Measurements from ENCODE around the gene ACTL8. TPM values are rescaled to one million over a fixed set of nuclear protein-coding genes. Genes with fewer than 3 reads are reported as not detected.

The ACTL8 gene
- total RNA-seq, 1 experiment from 2014 or later = 0.20 TPM

DNA sequence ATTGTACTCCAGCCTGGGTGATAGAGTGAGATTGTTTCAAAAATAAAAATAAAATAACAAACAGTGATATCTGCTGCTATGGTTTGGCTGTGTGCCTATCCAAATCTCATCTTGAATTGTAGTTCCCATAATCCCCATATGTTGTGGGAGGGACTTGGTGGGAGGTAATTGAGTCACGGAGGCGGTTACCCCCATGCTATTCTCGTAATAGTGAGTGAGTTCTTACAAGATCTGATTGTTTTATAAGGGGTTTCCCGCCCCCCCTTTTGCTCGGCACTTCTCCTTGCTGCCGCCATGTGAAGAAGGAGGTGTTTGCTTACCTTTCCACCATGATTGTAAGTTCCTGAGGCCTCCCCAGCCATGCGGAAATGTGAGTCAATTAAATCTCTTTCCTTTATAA is 47.8 kb downstream of the ACTL8 start:
- no peak for DNase-seq (ENCODE audit: low spot score)

DNA sequence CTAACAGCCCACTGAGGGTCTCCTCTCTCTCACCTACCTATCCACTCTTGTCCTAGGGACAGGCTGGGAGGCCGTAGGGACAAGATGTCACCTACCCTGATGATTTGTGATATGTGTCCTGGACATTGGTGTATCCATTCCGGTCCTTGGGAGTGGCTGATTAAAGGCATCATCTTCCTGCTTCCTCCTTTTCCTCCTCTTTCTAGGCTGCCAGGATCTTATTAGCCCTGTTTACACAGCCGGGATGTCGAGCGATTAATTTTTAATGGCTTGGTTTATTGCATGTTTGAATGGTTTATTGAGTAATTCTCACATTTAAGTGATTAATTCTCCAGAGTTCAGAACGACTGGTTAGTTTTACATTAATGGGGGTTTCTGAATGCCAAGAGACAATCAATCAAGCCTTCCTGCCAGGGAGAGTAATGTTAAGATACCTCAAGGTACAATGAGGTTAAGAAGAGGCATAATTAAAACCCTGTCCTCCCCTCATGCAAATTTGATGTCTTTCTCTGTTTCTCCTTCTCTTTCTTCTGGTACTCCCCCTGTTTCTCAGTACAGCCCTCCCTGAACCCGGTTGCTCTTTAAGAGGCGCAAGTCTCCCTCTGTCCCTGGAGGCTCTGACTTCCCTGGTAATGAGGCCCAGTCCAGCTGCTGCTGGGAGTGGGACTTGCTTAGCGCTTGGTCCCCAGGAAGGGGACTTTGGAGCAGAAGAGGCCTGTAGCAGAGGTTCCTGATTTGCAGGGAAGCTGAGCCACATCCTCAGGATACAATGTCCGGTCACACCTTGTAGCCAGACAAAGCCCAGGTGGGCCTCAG is 50.9 kb downstream of the ACTL8 start:
- no peak for DNase-seq (ENCODE audit: low spot score)

DNA sequence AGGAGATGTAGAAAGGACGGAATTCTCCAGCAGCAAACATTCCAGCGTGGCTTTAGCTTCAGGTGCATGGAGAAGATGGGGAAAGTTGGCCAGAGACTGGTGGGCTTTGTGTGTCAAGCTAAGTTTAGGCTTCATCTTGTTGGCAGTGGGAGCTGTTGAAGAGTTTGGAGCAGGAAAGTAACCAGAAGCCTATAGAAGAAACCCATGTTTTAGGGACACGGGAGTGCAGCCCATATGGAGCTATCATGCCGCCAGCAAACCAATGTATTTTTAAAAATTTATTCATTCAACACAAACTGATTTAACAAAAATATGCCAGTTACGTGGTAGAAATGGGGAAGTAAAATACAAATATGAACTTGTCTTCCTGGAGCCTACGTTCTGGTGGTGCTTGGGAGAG is 53.7 kb downstream of the ACTL8 start:
- DNase-seq (ENCODE audit: low spot score) = no peak

DNA sequence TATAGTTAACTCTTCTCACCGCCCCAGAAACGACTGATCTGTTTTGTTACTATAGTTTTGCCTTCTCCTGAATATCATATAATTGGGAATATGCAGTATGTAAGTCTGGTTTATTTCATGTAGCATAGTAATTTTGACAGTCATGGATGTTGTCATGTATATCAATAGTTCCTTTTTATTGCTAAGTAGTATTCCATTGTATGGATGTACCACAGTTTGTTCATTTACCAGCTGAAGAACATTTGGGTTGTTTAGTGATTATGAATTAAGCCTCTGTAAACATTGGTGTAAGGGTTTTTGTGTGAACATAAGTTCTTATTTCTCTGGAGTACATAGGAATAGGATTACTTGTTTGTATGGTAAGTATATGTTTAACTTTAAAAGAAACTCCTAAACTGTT is 55.5 kb downstream of the ACTL8 start:
- DNase-seq (ENCODE audit: low spot score) = no peak

DNA sequence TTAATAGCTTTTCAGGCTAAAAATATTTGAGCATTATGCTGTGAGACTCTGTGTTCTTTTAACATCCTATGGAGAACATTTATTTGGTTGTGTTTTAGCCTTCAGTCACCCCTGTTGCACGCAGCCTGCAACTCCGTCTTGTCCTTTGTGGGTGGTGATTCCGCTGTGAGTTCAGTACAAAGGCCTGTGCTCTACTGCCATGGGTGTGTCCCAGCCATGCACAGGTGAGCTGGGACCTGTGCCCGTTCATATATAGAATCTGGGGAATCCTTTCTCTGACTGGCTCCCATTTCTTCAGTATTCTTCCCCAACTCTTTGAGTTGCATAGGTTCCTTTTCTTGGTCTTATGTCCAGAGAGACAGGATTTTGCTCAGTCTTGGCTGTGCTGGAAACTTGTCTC is 61.4 kb downstream of the ACTL8 start:
- no peak for DNase-seq (ENCODE audit: low spot score)

DNA sequence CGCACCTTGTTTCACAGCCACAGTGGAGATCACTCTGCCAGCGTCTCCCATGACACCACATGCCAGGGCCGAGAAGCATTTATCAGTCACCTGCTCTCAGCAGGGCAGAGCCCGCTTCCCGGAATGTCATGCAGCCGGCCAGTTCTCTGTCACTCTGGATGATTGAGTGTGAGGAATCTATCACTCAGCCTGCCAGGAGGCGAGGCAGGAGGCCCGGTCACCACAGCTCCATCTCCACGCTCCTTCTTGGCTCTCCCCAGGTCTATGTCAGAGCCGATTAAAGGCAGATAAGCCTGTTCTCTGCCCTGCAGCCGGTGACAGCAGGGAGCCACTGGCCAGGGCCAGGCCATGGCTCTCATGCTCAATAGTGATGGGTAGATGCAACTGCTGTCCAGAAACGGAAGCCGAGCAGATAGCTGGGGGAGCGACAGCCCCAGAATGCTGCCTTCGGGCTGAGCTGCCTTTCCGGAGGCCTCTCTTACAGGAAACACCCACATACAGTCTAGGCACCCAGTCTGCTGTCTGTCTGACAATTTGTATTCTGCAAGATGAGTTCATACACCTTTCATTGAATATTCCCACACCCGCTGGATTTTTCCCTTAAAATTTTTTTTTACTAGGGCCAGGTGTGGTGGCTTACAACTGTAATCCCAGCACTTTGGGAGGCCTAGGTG is 64.1 kb downstream of the ACTL8 start:
- DNase-seq (ENCODE audit: low spot score) = no peak

DNA sequence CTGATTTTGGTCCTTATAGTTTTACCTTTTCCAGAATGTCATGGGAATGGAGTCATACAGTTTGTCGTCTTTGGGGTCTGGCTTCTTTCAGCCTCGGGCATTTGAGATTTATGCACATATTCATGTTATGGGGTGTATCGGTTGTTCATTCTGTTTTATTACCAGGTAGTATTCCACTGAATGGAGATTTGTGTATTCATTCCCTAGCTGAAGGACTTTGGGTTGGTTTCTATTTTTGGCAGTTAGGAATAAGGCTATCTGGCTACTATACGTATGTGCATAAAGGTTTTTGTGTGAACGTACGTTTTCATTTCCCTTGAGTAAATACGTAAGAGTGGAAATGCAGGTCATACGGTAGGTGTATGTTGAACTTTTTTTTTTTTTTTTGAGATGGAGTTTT is 65.1 kb downstream of the ACTL8 start:
- no peak for DNase-seq (ENCODE audit: low spot score)

DNA sequence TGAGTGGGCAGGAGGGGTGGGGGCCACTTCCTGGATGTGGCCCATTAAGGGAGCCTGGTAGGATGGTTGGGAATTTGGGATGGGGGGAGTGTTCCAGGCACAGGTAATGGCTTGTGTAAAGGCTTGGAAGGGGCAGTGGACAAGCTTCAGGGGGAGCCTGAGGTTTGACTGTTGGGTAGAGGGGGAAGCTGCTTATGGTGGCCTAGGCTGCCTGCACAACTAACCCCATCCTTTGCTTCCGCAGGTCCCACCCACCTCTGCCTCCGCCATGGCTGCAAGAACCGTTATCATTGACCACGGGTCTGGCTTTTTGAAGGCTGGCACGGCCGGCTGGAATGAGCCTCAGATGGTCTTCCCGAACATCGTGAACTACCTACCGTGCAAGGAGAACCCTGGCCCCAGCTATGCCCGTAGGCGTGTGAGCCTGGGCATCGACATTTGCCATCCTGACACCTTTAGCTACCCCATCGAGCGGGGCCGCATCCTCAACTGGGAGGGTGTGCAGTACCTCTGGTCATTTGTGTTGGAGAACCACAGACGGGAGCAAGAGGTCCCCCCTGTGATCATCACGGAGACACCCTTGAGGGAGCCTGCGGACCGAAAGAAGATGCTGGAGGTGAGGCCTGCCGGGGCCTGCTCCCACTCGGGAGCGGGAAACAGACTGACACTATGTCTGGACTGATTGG is 67.8 kb downstream of the ACTL8 start:
- DNase-seq (ENCODE audit: low spot score) = no peak

DNA sequence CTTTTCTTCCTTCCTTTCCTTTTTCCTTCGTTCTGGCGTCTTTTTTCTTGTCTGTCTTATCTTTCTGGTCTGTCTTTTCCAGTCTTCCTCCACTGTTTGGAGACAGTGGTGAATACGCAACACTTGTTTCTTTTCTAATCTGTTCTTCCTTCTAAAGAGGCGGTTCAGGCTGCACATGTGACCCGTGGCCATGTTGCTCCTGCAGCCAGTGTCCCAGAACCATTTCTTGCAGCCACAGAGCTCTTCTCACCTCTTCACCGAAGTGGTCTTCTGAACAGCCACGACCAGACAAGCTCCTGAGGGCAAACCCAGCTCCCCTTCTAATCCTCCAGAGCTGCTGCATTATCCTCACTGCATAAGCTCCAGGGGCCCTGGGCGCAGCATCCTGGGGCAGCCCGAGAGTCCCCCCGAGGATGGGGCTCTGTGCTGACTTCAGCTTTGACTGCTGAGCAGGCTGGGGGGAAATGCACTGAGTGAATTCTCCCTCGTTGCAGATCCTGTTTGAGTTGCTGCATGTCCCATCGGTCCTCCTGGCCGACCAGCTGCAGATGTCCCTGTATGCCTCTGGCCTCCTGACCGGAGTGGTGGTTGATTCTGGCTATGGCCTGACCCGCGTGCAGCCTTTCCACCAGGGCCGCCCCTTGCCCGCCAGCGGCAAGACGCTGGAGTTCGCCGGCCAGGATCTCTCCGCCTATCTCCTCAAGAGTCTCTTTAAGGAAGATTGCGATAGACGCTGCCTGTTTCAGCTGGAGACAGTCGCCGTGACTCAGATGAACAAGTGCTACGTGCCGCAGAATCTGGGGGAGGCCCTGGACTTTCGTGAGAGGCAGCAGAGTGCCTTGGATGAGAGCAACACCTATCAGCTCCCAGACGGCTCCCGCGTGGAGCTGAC is 70.4 kb downstream of the ACTL8 start:
- DNase-seq (ENCODE audit: low spot score) = no peak

DNA sequence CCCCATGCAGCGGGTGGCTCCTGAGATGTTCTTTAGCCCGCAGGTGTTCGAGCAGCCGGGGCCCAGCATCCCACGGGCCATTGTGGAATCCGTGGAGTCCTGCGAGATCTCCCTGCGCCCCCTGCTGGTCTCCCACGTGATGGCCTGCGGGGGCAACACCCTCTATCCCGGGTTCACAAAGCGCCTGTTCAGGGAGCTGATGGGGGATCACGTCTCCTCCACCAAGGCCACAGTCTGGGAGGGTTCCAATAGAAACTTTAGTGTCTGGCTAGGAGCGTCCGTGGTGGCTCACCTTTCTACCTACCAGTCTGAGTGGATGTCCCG is 71.0 kb downstream of the ACTL8 start:
- DNase-seq (ENCODE audit: low spot score) = peak; percentile 28

DNA sequence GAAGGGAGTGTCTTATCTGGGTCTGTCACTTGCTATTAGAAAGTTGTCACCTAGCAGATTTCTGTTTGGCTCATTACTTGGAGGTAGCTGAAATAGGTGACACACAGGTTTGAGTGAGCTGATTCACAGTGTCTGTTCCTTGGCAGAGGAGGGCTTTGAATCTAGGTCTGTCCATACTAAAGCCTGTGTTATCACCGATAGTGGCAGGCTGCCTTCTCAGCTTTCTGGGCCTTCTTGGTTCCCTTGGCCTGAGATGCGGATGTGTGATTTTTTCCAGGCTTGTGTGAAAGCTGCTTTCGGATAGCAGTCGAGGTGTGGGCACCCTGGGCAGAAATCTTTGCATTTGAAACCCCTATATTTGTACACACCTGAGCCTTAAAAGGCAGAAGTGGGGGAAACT is 73.9 kb downstream of the ACTL8 start:
- no peak for DNase-seq (ENCODE audit: low spot score)

DNA sequence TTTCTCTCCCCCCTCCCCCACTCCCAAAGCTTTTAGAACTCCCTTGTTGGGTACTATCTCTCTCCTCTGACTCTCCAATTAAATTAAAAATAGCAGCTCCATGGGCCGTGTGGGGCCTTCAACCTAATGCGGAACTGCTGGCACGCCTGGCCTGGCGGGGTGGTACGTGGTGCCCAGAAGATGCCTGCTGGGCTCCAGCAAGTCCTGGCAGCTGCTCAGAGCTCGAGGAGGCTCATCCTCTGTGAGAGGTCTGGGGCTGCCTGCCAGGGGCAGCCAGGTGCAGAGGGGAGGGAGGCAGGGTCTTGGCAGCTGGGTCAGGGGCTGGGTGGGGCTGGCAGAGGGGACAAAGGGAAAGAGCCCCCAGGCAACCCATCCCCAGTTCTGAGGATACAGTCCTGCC is 74.4 kb downstream of the ACTL8 start:
- DNase-seq (ENCODE audit: low spot score) = no peak

DNA sequence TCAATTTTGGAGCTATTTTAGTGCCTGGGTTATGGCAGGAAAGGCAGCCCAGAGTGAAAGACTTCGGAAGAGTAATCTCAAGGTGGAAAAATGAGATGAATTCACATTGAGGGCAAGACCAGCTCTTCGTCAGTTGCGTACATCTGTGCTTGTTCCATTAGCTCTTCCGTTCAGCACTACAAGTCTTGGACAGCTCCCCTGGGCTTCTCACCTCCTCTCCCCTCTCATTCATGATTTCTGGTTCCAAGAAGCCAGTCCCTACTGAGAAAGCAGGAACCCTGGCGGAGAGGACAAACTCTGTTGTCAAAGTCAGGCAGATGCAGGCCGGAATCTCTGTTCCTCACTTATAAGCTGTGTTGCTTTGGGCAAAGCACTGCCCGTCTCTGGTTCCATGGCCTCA is 76.5 kb downstream of the ACTL8 start:
- peak; percentile 33 for DNase-seq (ENCODE audit: low spot score)

DNA sequence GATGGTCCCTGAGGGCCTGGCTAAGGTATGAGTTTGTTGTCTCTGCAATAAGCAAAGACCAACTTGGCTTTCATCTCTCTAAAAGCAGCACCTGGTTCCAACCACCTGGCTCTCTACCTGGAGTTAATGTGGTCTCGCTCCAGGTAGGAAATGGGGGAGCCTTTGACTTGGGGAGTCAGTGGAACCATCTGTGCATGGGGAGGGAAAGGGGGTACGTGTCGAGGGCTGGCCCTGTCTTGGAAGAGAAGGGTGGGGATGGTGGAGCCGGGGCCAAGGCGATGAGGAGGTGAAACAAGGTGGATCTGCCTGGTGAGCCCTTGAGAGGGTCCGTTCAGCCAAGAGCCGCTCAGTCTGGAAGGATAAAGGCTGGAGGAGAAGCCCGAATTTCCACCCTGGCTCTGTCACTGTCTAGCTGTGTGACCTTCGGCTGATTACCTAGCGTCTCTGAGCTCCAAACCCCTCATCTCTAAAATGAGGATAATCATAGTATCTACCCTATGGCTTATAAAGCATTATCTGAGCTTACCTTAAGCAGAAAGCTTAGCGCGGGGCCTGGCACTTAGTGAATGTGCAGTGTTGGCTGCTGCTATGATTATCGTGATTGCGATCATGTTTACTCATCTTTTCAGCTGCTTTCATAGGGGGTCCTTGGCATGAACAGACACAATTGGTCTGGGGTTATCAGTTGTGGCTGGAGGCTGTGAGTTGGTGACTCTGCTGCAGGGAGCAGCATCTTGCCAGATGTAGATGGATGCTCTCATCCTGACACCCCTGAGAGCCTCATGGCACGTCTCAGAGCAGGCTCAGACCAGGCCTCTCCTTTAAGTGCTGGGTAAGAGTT is 78.7 kb downstream of the ACTL8 start:
- DNase-seq (ENCODE audit: low spot score) = no peak

DNA sequence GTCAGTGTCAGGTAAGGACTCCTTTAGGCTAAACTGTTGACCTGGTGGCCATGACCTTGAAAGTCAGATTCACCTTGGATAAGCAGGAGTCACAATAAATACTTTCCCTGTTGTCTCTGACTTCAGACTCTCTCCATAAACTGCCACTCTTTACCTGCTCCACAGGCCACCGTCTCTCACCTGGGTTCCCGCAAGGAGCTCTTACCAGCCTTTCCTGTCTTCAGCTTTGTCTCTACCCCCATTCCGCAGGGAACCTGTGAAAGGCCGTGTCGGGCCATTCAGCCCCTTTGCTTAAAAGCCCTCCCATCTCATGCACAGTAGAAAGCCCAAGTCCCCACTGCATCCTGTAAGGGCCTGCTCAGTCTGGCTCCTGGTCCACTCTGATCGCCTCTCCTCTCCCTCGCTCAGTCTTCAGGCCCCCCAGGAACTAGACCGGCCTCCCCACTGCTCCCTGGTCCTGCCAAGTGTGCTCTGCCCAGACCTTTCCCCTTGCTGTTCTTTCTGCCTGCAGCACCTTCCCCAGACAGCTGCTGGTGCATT is 79.5 kb downstream of the ACTL8 start:
- DNase-seq (ENCODE audit: low spot score) = no peak

DNA sequence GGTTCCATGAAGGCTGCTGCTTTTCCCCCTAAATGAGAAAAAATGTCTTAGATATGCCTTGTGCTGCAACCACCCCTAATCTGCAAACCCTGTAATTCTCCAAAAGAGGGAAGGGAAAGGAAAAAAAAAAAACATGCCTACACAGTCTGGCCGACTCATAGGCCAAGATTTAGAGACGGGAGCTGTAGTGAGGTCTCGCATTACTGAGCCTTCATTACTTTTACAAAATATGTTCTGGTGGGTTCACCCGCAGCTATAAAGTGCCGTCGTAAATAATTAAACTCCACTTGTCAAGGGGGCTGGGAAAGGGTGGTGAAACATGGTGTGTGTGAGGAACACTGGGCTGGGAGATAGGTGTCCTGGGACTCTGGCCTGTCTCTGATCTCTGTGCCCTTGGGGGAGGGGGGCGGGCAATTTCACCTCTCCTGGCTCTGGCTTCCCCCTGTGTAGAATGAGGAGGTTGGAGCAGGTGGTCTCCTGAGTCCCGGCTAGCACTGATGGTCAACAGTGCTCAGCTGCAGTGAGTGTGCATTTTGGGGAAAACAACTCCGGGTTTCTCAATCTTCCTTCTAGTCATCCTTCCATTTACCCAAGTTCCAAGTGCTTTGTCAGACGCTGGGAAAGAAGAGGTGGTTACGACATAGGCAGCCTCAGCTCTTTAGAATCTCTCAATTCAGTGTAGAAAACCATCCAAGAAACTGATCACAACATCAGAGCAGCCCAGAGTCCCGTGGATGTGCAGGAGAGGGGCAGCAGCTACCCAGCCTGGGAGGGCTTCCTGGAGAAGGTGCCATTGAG is 82.3 kb downstream of the ACTL8 start:
- DNase-seq (ENCODE audit: low spot score) = no peak

DNA sequence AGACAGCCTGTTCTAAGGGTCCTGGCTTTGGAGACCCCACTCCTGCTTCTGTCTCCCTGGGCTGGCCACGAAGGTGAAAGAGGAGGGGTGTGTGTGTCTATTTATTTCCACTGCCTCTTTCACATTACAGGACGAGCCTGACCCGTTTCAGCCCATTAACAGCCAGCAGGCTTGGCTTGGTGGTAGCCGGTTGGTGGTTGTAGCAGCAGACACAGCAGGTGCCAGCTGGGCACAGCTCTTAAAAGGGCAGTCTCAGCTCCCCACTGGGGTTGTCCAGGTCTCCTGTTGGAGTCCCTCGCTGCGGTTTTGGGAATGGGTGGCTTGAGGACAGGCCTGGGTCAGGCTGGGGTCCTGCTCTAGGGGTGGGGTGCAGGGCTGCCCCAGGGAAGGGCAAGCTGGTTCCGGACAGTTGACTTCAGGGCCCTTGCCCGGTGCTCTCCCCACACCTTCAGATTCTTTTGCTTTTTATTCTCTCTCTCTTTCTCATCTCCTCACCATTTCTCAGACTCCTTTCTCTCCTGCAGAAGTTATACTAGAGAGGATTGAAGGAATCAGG is 84.6 kb downstream of the ACTL8 start:
- no peak for DNase-seq (ENCODE audit: low spot score)

DNA sequence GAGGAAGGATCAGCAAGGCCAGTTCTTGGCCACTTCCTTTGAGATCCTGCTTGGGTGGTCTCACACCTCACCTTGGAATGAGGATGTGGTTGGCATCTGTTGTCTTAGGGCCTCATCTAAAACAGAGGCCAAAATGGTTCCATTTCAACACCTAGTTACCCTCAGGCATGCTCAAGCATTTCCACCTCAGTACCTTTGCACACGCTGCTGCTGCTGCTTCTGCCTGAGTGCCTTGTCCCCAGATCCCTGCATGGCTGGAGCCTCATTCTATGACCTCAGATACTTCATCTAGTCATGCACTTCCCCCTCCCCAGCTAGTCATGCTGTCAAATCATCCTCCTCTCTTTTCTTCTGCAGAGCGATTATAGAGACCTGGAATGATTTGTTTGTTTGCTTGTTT is 86.8 kb downstream of the ACTL8 start:
- DNase-seq (ENCODE audit: low spot score) = no peak

DNA sequence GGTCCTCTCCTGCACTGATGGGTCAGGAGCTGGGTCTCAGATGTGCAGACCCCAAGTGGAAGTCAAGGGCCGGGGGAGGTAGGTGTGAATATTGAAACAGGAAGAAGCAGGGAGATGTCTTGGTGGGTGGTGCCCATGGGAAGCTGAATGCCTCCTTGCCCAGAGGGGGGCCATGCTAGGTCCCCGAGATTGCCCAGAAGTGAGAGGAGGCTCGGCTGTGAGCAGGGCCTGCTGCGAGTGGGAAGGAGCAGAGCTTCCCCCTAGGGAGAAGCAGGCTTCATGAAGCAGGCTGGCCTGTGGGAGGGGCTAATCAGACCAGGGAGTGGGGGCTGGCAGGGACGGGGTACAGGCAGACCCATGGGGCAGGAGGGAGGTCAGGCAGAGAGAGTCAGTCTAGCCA is 87.6 kb downstream of the ACTL8 start:
- no peak for DNase-seq (ENCODE audit: low spot score)
